ENCODE data around the gene UGT1A8. TPM values are rescaled to one million over a fixed set of nuclear protein-coding genes. Genes with fewer than 3 reads are reported as not detected.
"Not testable (repeated sequence)": the region's sequence is repeated elsewhere in the genome, so short reads cannot be mapped to it uniquely, and the experiment has no call there.

The UGT1A8 gene
- total and polyA plus RNA-seq, 2 donors (not counting 1 experiment from before 2014, with no cell fraction given), result not detected

DNA sequence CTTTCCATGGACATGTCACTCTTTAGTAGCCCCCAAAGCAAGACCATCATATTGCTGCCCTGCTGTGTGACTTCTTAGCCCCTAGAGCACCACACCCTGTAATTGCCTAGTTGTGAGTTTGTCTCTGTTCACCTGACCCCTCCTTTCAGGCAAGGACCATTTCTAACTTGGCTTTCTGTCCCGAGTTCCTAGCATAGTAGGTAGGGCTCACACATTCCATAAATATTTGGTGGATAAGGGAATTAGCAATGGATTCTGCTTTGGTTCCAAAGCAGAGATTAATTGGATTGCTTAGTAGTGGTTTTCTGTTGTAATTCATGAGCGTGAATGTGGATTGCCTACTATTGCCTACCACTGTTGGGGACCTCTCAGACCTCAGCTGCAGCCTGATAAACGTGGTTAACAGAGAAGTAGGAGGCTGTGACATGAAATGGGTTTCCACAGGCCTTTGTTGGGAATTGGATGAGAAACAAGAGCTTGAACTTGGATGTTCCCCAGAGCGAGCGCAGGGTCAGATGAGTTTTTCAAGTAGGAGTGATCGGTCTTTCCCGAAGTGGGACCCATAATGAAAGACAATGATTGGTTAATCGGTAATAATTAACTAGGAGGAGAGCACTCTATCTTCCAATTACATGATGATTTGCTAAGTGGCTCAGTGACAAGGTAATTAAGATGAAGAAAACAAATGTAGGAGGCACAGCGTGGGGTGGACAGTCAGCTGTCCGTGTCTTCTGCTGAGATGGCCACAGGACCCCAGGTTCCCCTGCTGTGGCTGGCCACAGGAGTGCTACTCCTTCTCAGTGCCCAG, 129.2 kb downstream of the UGT1A8 start:
- Histone ChIP-seq H3K4me2 (replicated peaks; ENCODE audit: low read depth, low read length, poor library complexity, severe bottlenecking) (no peak overlapping the region), H3K9ac (ENCODE audit: low read length) (no peak overlapping the region), H3K36me3 (replicated peaks in 1 of 2; ENCODE audit: control extremely low read depth in 1 of 2, control insufficient read depth in 1 of 2, extremely low read depth in 1 of 2, insufficient read depth in 2 of 2, low read length in 1 of 2) (no peaks in the 10 kb centered on the region), H3K4me3 (ENCODE audit: control extremely low read depth in 1 of 5, extremely low read depth in 1 of 5, insufficient read depth in 1 of 5, low read depth in 2 of 5, low read length in 4 of 5) (no peak overlapping the region), H3K27me3 (replicated peaks in 1 of 4; ENCODE audit: control extremely low read depth in 1 of 4, control insufficient read depth in 3 of 4, insufficient read depth in 4 of 4, low read length in 3 of 4) (peaks cover 0 to 3% (median 0%) of the 10 kb centered on the region in 4 experiments), H3K27ac (ENCODE audit: low read length in 2 of 2) (no peak overlapping the region), H3K4me1 (ENCODE audit: control insufficient read depth in 2 of 2, insufficient read depth in 2 of 2, low read length in 2 of 2) (no peaks in the 10 kb centered on the region), H3K9me3 (ENCODE audit: control extremely low read depth in 1 of 3, control insufficient read depth in 2 of 3, insufficient read depth in 1 of 3, low read length in 2 of 3) (peaks cover 1 to 14% (median 8%) of the 10 kb centered on the region in 3 donors), H3K79me2 (ENCODE audit: control insufficient read depth, insufficient read depth, low read length) (no peaks in the 10 kb centered on the region), H2AFZ (ENCODE audit: insufficient read depth, low read depth, low read length, poor library complexity, severe bottlenecking) (no peak overlapping the region), H4K20me1 (ENCODE audit: control insufficient read depth, insufficient read depth, low read length, poor library complexity, severe bottlenecking) (no peaks in the 10 kb centered on the region)
- TF ChIP-seq, protein P1, sequence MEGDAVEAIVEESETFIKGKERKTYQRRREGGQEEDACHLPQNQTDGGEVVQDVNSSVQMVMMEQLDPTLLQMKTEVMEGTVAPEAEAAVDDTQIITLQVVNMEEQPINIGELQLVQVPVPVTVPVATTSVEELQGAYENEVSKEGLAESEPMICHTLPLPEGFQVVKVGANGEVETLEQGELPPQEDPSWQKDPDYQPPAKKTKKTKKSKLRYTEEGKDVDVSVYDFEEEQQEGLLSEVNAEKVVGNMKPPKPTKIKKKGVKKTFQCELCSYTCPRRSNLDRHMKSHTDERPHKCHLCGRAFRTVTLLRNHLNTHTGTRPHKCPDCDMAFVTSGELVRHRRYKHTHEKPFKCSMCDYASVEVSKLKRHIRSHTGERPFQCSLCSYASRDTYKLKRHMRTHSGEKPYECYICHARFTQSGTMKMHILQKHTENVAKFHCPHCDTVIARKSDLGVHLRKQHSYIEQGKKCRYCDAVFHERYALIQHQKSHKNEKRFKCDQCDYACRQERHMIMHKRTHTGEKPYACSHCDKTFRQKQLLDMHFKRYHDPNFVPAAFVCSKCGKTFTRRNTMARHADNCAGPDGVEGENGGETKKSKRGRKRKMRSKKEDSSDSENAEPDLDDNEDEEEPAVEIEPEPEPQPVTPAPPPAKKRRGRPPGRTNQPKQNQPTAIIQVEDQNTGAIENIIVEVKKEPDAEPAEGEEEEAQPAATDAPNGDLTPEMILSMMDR (IDR thresholded peaks at IDR 0.05), result no peak
- TF ChIP-seq EZH2 (IDR thresholded peaks at IDR 0.05; ENCODE audit: borderline replicate concordance, insufficient read depth, low read depth, low read length, poor library complexity, severe bottlenecking), result no peak
- intact Hi-C loops (cut with micrococcal nuclease), result no loop called here
- DNase-seq (no peak), ATAC-seq (ENCODE audit: low read depth) (no peak)
- no peaks in the 10 kb centered on the region for H3K4me1 Mint-ChIP-seq
- peaks cover 4% of the 10 kb centered on the region for H3K9me3 Mint-ChIP-seq (ENCODE audit: insufficient read depth)
- no peak overlapping the region for H3K4me3 Mint-ChIP-seq
- POLR2A ChIA-PET, result no interaction called here
- H3K27me3 Mint-ChIP-seq, result peaks cover 40% of the 10 kb centered on the region
- 87% methylated on average over 7 of the region's 10 CpGs for WGBS (ENCODE audit: insufficient coverage)
- no peak overlapping the region for H3K27ac Mint-ChIP-seq
- CTCF ChIA-PET, result no interaction called here

DNA sequence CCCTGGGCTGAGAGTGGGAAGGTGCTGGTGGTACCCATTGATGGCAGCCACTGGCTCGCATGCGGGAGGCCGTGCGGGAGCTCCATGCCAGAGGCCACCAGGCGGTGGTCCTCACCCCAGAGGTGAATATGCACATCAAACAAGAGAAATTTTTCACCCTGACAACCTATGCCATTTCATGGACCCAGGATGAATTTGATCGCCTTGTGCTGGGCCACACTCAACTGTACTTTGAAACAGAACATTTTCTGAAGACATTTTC, 129.8 kb downstream of the UGT1A8 start:
- no peaks in the 10 kb centered on the region for H3K4me1 Mint-ChIP-seq
- Histone ChIP-seq H4K20me1 (ENCODE audit: control insufficient read depth, insufficient read depth, low read length, poor library complexity, severe bottlenecking) (no peaks in the 10 kb centered on the region), H3K4me2 (replicated peaks; ENCODE audit: low read depth, low read length, poor library complexity, severe bottlenecking) (no peak overlapping the region), H3K4me1 (ENCODE audit: control insufficient read depth in 2 of 2, insufficient read depth in 2 of 2, low read length in 2 of 2) (no peaks in the 10 kb centered on the region), H3K36me3 (replicated peaks in 1 of 2; ENCODE audit: control extremely low read depth in 1 of 2, control insufficient read depth in 1 of 2, extremely low read depth in 1 of 2, insufficient read depth in 2 of 2, low read length in 1 of 2) (no peaks in the 10 kb centered on the region), H3K4me3 (ENCODE audit: control extremely low read depth in 1 of 5, extremely low read depth in 1 of 5, insufficient read depth in 1 of 5, low read depth in 2 of 5, low read length in 4 of 5) (no peak overlapping the region), H3K27me3 (replicated peaks in 1 of 4; ENCODE audit: control extremely low read depth in 1 of 4, control insufficient read depth in 3 of 4, insufficient read depth in 4 of 4, low read length in 3 of 4) (peaks cover 0 to 3% (median 0%) of the 10 kb centered on the region in 4 experiments), H2AFZ (ENCODE audit: insufficient read depth, low read depth, low read length, poor library complexity, severe bottlenecking) (no peak overlapping the region), H3K9me3 (ENCODE audit: control extremely low read depth in 1 of 3, control insufficient read depth in 2 of 3, insufficient read depth in 1 of 3, low read length in 2 of 3) (peaks cover 1 to 14% (median 8%) of the 10 kb centered on the region in 3 donors), H3K79me2 (ENCODE audit: control insufficient read depth, insufficient read depth, low read length) (no peaks in the 10 kb centered on the region), H3K27ac (ENCODE audit: low read length in 2 of 2) (no peak overlapping the region), H3K9ac (ENCODE audit: low read length) (no peak overlapping the region)
- peaks cover 35% of the 10 kb centered on the region for H3K27me3 Mint-ChIP-seq
- H3K9me3 Mint-ChIP-seq (ENCODE audit: insufficient read depth), result peaks cover 4% of the 10 kb centered on the region
- no peak overlapping the region for H3K27ac Mint-ChIP-seq
- CTCF ChIA-PET, result no interaction called here
- DNase-seq (no peak), ATAC-seq (ENCODE audit: low read depth) (no peak)
- H3K4me3 Mint-ChIP-seq, result no peak overlapping the region
- WGBS (ENCODE audit: insufficient coverage), result 92% methylated on average over 6 of the region's 6 CpGs
- POLR2A ChIA-PET, result no interaction called here
- intact Hi-C loops (cut with micrococcal nuclease), result no loop called here
- TF ChIP-seq, protein P1 (IDR thresholded peaks at IDR 0.05), result no peak
- TF ChIP-seq EZH2 (IDR thresholded peaks at IDR 0.05; ENCODE audit: borderline replicate concordance, insufficient read depth, low read depth, low read length, poor library complexity, severe bottlenecking), result no peak

DNA sequence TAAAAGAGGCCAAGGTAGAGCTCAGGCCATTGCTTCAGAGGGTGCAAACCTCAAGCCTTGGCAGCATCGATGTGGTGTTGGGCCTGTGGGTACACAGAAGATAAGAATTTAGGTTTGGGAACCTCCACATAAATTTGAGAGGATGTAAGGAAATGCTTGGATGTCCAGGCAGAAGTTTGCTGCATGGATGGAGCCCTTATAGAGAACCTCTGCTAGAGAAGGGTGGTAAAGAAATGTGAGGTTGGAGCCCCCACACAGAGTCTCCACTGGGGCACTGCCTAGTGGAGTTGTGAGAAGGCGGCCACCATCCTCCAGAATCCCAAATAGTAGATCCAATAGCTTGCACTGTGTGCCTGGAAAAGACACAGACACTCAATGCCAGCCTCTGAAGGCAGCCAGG, 133.3 kb downstream of the UGT1A8 start:
- H3K27ac ChIP-seq (ENCODE audit: low read length in 2 of 2); ATAC-seq (ENCODE audit: low read depth); H3K9me3 Mint-ChIP-seq (ENCODE audit: insufficient read depth); CTCF ChIA-PET; H3K36me3 ChIP-seq (replicated peaks in 1 of 2; ENCODE audit: control extremely low read depth in 1 of 2, control insufficient read depth in 1 of 2, extremely low read depth in 1 of 2, insufficient read depth in 2 of 2, low read length in 1 of 2); H2AFZ ChIP-seq (ENCODE audit: insufficient read depth, low read depth, low read length, poor library complexity, severe bottlenecking); H3K4me2 ChIP-seq (replicated peaks; ENCODE audit: low read depth, low read length, poor library complexity, severe bottlenecking); H3K27me3 ChIP-seq (replicated peaks in 1 of 4; ENCODE audit: control extremely low read depth in 1 of 4, control insufficient read depth in 3 of 4, insufficient read depth in 4 of 4, low read length in 3 of 4); H3K4me1 ChIP-seq (ENCODE audit: control insufficient read depth in 2 of 2, insufficient read depth in 2 of 2, low read length in 2 of 2); H4K20me1 ChIP-seq (ENCODE audit: control insufficient read depth, insufficient read depth, low read length, poor library complexity, severe bottlenecking); intact Hi-C loops (cut with micrococcal nuclease); H3K4me1 Mint-ChIP-seq; H3K27ac Mint-ChIP-seq; H3K4me3 ChIP-seq (ENCODE audit: control extremely low read depth in 1 of 5, extremely low read depth in 1 of 5, insufficient read depth in 1 of 5, low read depth in 2 of 5, low read length in 4 of 5); H3K4me3 Mint-ChIP-seq; H3K9ac ChIP-seq (ENCODE audit: low read length); DNase-seq; POLR2A ChIA-PET; H3K79me2 ChIP-seq (ENCODE audit: control insufficient read depth, insufficient read depth, low read length): not testable (repeated sequence)
- H3K9me3 ChIP-seq (ENCODE audit: control extremely low read depth in 1 of 3, control insufficient read depth in 2 of 3, insufficient read depth in 1 of 3, low read length in 2 of 3), result peaks cover 1 to 16% (median 8%) of the 10 kb centered on the region in 3 donors
- peaks cover 36% of the 10 kb centered on the region for H3K27me3 Mint-ChIP-seq
- 100% methylated on average over 1 of the region's 2 CpGs for WGBS (ENCODE audit: insufficient coverage)

Data from B cell (primary cell).